Measurements from ENCODE around the gene PCNX2.

Gene PCNX2

DNA sequence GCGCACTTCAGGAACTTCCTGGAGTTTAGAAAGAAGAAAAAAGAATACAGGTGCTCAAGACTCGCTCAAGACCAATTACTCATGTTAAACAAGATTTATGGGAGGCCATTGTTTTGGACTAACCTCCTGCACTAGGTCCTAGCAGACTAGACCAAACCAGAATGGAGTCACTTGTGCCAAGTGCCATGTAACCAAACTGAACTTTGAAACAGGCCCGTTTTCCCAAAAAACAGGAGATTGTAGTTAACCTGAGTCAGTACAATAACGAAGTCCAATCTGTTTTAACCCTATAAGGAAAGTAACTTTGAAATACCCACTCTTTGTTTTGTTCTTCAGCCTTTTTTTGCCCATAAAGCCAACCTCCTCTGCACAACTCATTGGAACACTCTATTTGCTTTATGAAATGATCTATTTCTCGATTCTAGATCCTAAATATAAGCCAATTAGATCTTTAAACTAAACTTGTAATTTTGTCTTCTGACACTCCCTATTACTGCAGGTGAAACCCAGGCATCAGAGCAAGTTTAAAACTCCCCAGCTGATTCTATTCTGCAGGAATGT lies 345.8 kb downstream of the PCNX2 start:
- TF ChIP-seq TAF1 (IDR thresholded peaks at IDR 0.05; ENCODE audit: borderline replicate concordance, insufficient read depth, low read length) (no peak), SIN3A (IDR thresholded peaks at IDR 0.05; ENCODE audit: borderline replicate concordance, insufficient read depth, low read length) (no peak)

DNA sequence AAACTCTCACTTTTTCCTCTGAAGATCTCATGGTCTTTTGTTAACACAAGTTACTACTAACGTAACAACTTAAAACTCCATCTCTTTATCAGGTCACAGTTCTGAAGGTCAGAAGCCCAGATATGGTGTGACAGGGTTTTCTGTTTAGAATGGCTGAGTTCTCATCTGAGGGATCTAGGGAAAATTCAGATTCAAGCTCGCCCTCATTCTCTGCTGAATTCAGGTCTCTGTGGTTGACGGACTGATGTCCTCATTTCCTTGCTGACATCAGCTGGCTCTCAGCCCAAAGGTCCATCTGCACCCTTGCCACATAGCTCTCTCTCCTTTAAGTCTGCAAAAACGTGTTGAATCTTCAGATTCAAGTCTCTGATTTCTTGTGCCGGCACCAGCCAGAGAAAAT lies 351.2 kb downstream of the PCNX2 start:
- TF ChIP-seq TAF1 (IDR thresholded peaks at IDR 0.05; ENCODE audit: borderline replicate concordance, insufficient read depth, low read length), result no peak
- no peak for TF ChIP-seq SIN3A (IDR thresholded peaks at IDR 0.05; ENCODE audit: borderline replicate concordance, insufficient read depth, low read length)
- no peak for TF ChIP-seq POLR2AphosphoS5 (IDR thresholded peaks at IDR 0.05; ENCODE audit: low read depth, low read length)
- no peak for TF ChIP-seq FOXP2 (optimal IDR thresholded peaks at IDR 0.05; ENCODE audit: borderline replicate concordance, extremely low read depth, extremely low read length, insufficient read depth)
- TF ChIP-seq, protein P1, sequence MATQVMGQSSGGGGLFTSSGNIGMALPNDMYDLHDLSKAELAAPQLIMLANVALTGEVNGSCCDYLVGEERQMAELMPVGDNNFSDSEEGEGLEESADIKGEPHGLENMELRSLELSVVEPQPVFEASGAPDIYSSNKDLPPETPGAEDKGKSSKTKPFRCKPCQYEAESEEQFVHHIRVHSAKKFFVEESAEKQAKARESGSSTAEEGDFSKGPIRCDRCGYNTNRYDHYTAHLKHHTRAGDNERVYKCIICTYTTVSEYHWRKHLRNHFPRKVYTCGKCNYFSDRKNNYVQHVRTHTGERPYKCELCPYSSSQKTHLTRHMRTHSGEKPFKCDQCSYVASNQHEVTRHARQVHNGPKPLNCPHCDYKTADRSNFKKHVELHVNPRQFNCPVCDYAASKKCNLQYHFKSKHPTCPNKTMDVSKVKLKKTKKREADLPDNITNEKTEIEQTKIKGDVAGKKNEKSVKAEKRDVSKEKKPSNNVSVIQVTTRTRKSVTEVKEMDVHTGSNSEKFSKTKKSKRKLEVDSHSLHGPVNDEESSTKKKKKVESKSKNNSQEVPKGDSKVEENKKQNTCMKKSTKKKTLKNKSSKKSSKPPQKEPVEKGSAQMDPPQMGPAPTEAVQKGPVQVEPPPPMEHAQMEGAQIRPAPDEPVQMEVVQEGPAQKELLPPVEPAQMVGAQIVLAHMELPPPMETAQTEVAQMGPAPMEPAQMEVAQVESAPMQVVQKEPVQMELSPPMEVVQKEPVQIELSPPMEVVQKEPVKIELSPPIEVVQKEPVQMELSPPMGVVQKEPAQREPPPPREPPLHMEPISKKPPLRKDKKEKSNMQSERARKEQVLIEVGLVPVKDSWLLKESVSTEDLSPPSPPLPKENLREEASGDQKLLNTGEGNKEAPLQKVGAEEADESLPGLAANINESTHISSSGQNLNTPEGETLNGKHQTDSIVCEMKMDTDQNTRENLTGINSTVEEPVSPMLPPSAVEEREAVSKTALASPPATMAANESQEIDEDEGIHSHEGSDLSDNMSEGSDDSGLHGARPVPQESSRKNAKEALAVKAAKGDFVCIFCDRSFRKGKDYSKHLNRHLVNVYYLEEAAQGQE (IDR thresholded peaks at IDR 0.05; ENCODE audit: insufficient read depth in 1 of 2, low read depth in 2 of 2, low read length in 2 of 2), result no peak

DNA sequence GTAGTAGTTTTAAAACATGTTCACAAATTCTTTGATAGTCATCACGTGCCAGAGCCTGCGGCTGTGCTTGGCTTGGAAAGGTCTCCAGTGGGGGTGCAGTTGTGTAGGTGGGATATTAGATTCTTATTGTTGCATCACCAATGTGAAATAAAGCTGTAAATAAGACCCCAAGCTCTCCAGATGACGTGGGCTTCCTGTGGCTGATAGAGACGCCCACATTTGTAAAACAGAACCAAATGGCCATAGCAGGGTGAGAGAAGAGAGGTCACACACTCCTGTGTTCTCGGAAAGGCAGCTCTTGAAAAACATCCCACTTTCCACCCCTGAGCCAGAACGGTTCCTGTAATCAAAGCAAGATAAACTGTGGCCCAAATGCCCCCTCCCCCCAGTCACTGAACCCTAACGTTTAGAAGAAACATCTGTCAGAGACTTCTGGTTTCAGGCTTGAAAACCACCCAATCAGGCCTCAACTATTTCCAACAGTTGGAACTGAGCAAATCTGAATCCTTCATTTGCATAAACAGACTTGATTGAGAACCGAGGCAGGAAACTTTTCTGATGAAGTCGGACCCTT lies 351.8 kb downstream of the PCNX2 start:
- no peak for TF ChIP-seq POLR2AphosphoS5 (IDR thresholded peaks at IDR 0.05; ENCODE audit: low read depth, low read length)
- TF ChIP-seq, protein P1 (IDR thresholded peaks at IDR 0.05; ENCODE audit: insufficient read depth in 1 of 2, low read depth in 2 of 2, low read length in 2 of 2), result no peak
- no peak for TF ChIP-seq TAF1 (IDR thresholded peaks at IDR 0.05; ENCODE audit: borderline replicate concordance, insufficient read depth, low read length)
- no peak for TF ChIP-seq FOXP2 (optimal IDR thresholded peaks at IDR 0.05; ENCODE audit: borderline replicate concordance, extremely low read depth, extremely low read length, insufficient read depth)
- TF ChIP-seq SIN3A (IDR thresholded peaks at IDR 0.05; ENCODE audit: borderline replicate concordance, insufficient read depth, low read length), result no peak

DNA sequence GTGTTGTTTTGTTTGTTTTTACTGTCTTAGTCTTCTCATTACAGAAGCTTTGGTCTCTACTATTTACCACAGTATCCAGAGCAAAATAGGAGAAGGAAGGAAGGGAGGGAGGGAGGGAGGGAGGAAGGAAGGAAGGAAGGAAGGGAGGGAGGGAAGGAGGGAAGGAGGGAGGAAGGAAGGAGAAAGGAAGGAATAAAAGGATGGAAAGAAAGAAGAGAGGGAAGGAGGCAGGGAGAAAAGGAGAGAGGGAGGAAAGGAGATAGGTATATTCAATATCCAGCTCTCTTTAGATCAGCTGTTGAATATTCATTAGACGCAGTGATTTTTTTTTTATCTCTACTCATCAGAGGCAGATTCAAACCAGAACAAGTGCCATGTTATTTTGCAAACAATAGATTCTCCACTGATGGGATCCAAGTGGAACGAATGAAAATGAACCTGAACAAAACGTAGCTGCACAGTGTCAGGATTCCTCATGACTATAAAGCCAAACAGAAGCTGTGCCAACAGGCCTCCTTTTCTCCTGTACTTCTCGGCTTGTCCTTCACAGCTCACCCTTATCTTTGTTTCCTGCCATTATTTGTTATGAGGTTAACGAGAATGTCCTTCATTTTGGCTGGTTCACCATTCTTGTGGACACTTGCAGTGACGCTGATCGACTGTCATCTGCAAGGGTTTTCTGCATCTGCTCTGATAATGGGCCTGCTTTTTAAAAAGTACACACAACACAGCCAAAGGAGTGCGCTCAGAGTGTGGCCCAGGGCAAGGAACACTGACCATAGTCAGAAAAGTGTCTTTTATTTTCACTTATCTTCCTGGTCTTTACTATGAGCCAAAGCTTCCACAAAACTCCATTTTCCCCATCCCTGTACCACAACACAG lies 352.9 kb downstream of the PCNX2 start:
- TF ChIP-seq, protein P1 (IDR thresholded peaks at IDR 0.05; ENCODE audit: insufficient read depth in 1 of 2, low read depth in 2 of 2, low read length in 2 of 2), result no peak
- TF ChIP-seq TAF1 (IDR thresholded peaks at IDR 0.05; ENCODE audit: borderline replicate concordance, insufficient read depth, low read length) (no peak), SIN3A (IDR thresholded peaks at IDR 0.05; ENCODE audit: borderline replicate concordance, insufficient read depth, low read length) (no peak), POLR2AphosphoS5 (IDR thresholded peaks at IDR 0.05; ENCODE audit: low read depth, low read length) (no peak), FOXP2 (optimal IDR thresholded peaks at IDR 0.05; ENCODE audit: borderline replicate concordance, extremely low read depth, extremely low read length, insufficient read depth) (no peak)

DNA sequence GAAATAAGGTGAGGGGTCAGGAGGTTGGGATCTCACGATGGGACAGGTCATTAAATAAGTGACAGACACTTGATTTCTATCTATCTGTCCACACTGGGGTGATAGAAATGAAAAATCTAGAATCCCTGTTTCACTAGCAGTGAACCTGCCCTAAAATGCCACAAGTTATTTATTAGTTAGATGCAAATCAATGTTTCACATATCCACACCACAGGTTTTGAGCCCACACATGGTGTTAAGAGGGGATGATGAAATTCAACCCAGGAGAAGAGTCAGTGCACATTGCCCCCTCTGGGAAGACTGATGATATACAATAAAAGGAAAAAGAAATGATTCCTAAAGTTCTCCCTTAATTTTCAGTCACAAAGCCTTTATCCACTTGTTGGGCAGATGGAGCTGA lies 355.3 kb downstream of the PCNX2 start:
- TF ChIP-seq SIN3A (IDR thresholded peaks at IDR 0.05; ENCODE audit: borderline replicate concordance, insufficient read depth, low read length), result no peak
- TF ChIP-seq FOXP2 (optimal IDR thresholded peaks at IDR 0.05; ENCODE audit: borderline replicate concordance, extremely low read depth, extremely low read length, insufficient read depth), result no peak
- TF ChIP-seq, protein P1 (IDR thresholded peaks at IDR 0.05; ENCODE audit: insufficient read depth in 1 of 2, low read depth in 2 of 2, low read length in 2 of 2), result no peak
- no peak for TF ChIP-seq TAF1 (IDR thresholded peaks at IDR 0.05; ENCODE audit: borderline replicate concordance, insufficient read depth, low read length)
- no peak for TF ChIP-seq POLR2AphosphoS5 (IDR thresholded peaks at IDR 0.05; ENCODE audit: low read depth, low read length)

Data from PFSK-1 (cell line).